Pons (tissue), 1 donor: ENCODE data around the gene RBM26.
"Not testable (repeated sequence)": the region's sequence is repeated elsewhere in the genome, so short reads cannot be mapped to it uniquely, and the experiment has no call there.

Experiments used
- DNase-seq: peaks from one replicate; pipeline ENCODE4 v3.0.0-alpha.2; 2016; ENCODE audit warnings: low spot score

RBM26 gene

GRCh38 chr13:79384022-79384610 lies 21.9 kb downstream of the RBM26 start:
- no peak for DNase-seq

GRCh38 chr13:79382545-79383275 lies 23.3 kb downstream of the RBM26 start:
- DNase-seq = no peak

GRCh38 chr13:79380997-79381396 lies 25.1 kb downstream of the RBM26 start:
- no peak for DNase-seq

- DNase-seq = no peak
Observed at GRCh38 chr13:79379274-79379673, 26.8 kb downstream of the RBM26 start.

GRCh38 chr13:79376843-79377242 lies 29.2 kb downstream of the RBM26 start:
- DNase-seq = no peak

GRCh38 chr13:79374578-79374977 lies 31.5 kb downstream of the RBM26 start:
- no peak for DNase-seq

- DNase-seq = no peak
Observed at GRCh38 chr13:79373916-79374315, 32.1 kb downstream of the RBM26 start.

GRCh38 chr13:79369226-79369625 lies 36.8 kb downstream of the RBM26 start:
- DNase-seq = no peak

GRCh38 chr13:79365981-79366380 lies 40.1 kb downstream of the RBM26 start:
- no peak for DNase-seq

GRCh38 chr13:79361299-79361698 lies 44.8 kb downstream of the RBM26 start:
- DNase-seq = no peak

- DNase-seq = no peak
Observed at GRCh38 chr13:79360095-79360494, 46.0 kb downstream of the RBM26 start.

GRCh38 chr13:79359064-79359463 lies 47.0 kb downstream of the RBM26 start:
- no peak for DNase-seq

GRCh38 chr13:79354285-79354684 lies 51.8 kb downstream of the RBM26 start:
- no peak for DNase-seq

- no peak for DNase-seq
Observed at GRCh38 chr13:79353693-79354092, 52.4 kb downstream of the RBM26 start.

GRCh38 chr13:79352107-79352506 lies 53.9 kb downstream of the RBM26 start:
- no peak for DNase-seq

GRCh38 chr13:79349608-79350007 lies 56.4 kb downstream of the RBM26 start:
- not testable (repeated sequence) for DNase-seq

- DNase-seq = no peak
Observed at GRCh38 chr13:79349011-79349410, 57.0 kb downstream of the RBM26 start.

- DNase-seq = no peak
Observed at GRCh38 chr13:79346300-79346914, 59.6 kb downstream of the RBM26 start.

GRCh38 chr13:79341202-79341601 lies 64.9 kb downstream of the RBM26 start:
- DNase-seq = no peak

- DNase-seq = no peak
Observed at GRCh38 chr13:79340490-79340889, 65.6 kb downstream of the RBM26 start.

- no peak for DNase-seq
Observed at GRCh38 chr13:79338343-79338742, 67.7 kb downstream of the RBM26 start.

- no peak for DNase-seq
Observed at GRCh38 chr13:79336966-79337365, 69.1 kb downstream of the RBM26 start.

- no peak for DNase-seq
Observed at GRCh38 chr13:79328510-79328909, 77.5 kb downstream of the RBM26 start.
